Thoracic aorta (tissue), 2 donors: ENCODE data around the gene RASGEF1B. TPM values are rescaled to one million over a fixed set of nuclear protein-coding genes. Genes with fewer than 3 reads are reported as not detected.
"Not testable (repeated sequence)": the region's sequence is repeated elsewhere in the genome, so short reads cannot be mapped to it uniquely, and the experiment has no call there.

Experiments used
- ATAC-seq: fragments of 150-250 bp; one replicate; pipeline ENCODE4 v1.8.0; 2017; ENCODE audit warnings: low read depth; ENCODE audit not compliant: insufficient number of reproducible peaks, low FRiP score
- DNase-seq: peaks from one replicate; pipeline ENCODE4 v3.0.0-alpha.2; 2020; ENCODE audit warnings: low spot score
- H3K27ac ChIP-seq, 2 donors: fragments of 200-600 bp; sonication (generic); 1 replicate in 1 of 2; 2 replicates in 1 of 2; pipeline ENCODE4 v1.5.1; 2016; ENCODE audit warnings: mild to moderate bottlenecking in 2 of 2, moderate library complexity in 2 of 2
- H3K27me3 ChIP-seq: fragments of 200-600 bp; sonication (generic); replicated peaks from 2 replicates; pipeline ENCODE4 v1.6.0; 2016; ENCODE audit warnings: mild to moderate bottlenecking; ENCODE audit not compliant: insufficient read depth
- H3K36me3 ChIP-seq: fragments of 200-600 bp; sonication (generic); one replicate; pipeline ENCODE4 v1.5.1; 2016
- H3K4me1 ChIP-seq, 2 donors: fragments of 200-600 bp; sonication (generic); 1 replicate in 1 of 2; 2 replicates in 1 of 2; pipeline versions ENCODE4 v1.5.1 to v1.6.0; 2016; ENCODE audit warnings: low read depth in 2 of 2, mild to moderate bottlenecking in 1 of 2; ENCODE audit not compliant: control insufficient read depth in 1 of 2
- H3K4me3 ChIP-seq: fragments of 200-600 bp; sonication (generic); 2 replicates; pipeline ENCODE4 v1.5.1; 2016; ENCODE audit warnings: mild to moderate bottlenecking
- H3K9me3 ChIP-seq: fragments of 200-600 bp; sonication (generic); 2 replicates; pipeline ENCODE4 v1.5.1; 2016
- total RNA-seq, 2 donors: library from RNA; depleted of rRNA; stranded (reverse); fragments of >200 nt; gene quantifications; one replicate each; pipeline versions ENCODE4 v1.1.0 to v1.2.3, GENCODE V29; 2016
- TF ChIP-seq, protein P1 (sequence below): fragments of 200-600 bp; sonication (generic); IDR thresholded peaks from one replicate; pipeline ENCODE4 v1.5.1; 2019; ENCODE audit warnings: antibody characterized with exemption

Gene RASGEF1B
- total RNA-seq, 2 donors from 2014 or later = 24.4 to 42.0 TPM

DNA sequence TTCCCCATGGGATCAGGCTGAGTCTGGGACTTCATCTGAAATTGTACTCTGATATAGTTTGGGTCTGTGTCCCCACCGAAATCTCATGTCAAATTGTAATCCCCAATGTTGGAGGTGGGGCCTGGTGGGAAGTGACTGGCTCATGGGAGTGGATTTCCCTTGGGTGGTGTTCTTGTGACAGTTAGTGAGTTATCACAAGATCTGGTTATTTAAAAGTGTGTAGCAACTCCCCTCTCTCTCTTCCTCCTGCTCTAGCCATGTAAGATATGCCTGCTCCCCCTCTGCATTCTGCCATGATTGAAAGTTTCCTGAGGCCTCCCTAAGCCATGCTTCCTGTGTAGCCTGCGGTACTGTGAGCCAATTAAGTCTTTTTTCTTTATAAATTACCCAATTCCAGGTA is 61.0 kb downstream of the RASGEF1B start:
- TF ChIP-seq, protein P1, sequence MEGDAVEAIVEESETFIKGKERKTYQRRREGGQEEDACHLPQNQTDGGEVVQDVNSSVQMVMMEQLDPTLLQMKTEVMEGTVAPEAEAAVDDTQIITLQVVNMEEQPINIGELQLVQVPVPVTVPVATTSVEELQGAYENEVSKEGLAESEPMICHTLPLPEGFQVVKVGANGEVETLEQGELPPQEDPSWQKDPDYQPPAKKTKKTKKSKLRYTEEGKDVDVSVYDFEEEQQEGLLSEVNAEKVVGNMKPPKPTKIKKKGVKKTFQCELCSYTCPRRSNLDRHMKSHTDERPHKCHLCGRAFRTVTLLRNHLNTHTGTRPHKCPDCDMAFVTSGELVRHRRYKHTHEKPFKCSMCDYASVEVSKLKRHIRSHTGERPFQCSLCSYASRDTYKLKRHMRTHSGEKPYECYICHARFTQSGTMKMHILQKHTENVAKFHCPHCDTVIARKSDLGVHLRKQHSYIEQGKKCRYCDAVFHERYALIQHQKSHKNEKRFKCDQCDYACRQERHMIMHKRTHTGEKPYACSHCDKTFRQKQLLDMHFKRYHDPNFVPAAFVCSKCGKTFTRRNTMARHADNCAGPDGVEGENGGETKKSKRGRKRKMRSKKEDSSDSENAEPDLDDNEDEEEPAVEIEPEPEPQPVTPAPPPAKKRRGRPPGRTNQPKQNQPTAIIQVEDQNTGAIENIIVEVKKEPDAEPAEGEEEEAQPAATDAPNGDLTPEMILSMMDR = no peak
- no peak for ATAC-seq

DNA sequence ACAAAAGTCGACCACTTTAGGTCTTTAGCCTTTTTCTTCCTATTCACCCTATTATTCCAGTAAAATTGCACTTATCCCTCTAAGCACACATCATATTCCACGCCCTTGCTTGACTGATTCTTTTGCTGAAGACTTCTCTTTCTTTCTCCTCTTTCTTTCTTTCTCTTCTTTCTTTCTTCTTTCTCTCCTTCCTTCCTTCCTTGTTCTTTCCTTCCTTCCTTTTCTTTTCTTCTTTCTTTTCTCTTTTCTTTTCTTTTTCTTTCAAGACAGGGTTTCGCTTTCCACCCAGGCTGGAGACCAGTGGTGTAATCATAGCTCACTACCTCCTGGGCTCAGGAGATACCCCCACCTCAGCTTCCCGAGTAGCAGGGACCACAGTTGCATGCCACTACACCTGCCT is 61.9 kb downstream of the RASGEF1B start:
- Histone ChIP-seq H3K27me3 (no peaks in the 10 kb centered on the region), H3K4me3 (no peak overlapping the region), H3K9me3 (no peaks in the 10 kb centered on the region), H3K36me3 (no peaks in the 10 kb centered on the region), H3K4me1 (no peaks in the 10 kb centered on the region), H3K27ac (no peak overlapping the region)
- ATAC-seq = no peak
- TF ChIP-seq, protein P1 = no peak
- no peak for DNase-seq

More for the DNA sequence above, 61.0 kb downstream of the RASGEF1B start:
- H3K27me3 ChIP-seq = no peaks in the 10 kb centered on the region
- H3K9me3 ChIP-seq = no peaks in the 10 kb centered on the region
- no peaks in the 10 kb centered on the region for H3K36me3 ChIP-seq
- no peaks in the 10 kb centered on the region for H3K4me1 ChIP-seq
- DNase-seq = no peak
- no peak overlapping the region for H3K27ac ChIP-seq
- H3K4me3 ChIP-seq = no peak overlapping the region

DNA sequence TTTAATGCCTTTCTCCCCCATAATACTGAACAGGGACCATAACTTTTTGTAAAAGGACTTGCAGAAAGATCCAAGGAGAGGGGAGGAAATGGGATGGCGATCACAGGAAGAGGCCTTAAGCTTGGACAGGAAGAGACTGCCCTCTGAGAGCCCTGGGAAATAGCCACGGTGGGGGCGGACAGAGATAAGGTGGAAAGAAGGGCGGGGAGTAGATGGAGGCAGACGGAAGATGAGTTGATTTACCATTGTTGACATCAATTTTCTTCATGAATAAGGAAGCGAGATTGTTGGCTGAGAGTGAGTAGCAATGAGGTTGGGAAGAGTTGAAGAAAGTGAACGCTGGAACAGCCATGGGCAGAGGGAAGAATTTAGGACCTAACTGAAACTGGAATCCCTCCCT is 63.4 kb downstream of the RASGEF1B start:
- Histone ChIP-seq H3K9me3 (no peaks in the 10 kb centered on the region), H3K27me3 (no peaks in the 10 kb centered on the region)

DNA sequence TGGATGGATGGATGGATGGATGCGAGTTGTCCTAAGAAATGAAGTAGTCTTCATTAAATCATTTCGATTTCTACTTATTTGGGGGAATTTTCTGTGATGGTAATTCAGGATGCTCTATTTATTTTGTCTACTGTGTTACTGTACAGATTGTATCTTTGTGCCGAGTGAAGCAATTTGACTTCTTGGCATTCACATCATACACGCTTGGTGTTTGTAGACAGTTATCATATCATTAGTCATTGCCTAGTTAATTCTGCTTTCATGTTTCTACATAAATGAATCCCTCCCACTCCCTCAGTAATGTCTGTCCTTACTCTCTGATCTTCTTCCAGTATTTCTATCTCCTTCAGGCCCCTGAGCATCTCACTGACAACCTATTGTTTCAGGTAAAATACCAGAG is 64.0 kb downstream of the RASGEF1B start:
- no peaks in the 10 kb centered on the region for H3K27me3 ChIP-seq
- TF ChIP-seq, protein P1 = no peak

More for the DNA sequence above, 63.4 kb downstream of the RASGEF1B start:
- Histone ChIP-seq H3K27ac (no peak overlapping the region), H3K4me3 (no peak overlapping the region), H3K4me1 (no peaks in the 10 kb centered on the region), H3K36me3 (no peaks in the 10 kb centered on the region)
- ATAC-seq (no peak), DNase-seq (no peak)
- TF ChIP-seq, protein P1 = no peak

DNA sequence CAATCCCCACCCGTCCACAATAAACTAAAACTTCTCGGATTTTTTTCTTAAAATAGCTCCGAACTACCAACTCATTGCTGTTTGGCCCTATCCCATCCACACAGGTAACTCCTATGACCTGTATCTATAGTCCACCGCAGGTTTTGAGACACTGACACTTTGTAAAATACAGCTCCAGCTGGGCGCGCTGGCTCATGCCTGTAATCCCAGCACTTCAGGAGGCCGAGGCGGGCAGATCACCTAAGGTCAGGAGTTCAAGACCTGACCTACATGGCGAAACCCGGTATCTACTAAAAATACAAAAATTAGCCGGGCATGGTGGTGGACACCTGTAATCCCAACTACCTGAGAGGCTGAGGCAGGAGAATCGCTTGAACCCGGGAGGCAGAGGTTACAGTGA is 65.2 kb downstream of the RASGEF1B start:
- not testable (repeated sequence) for ATAC-seq, H3K36me3 ChIP-seq, H3K4me1 ChIP-seq, H3K4me3 ChIP-seq, DNase-seq, H3K9me3 ChIP-seq, H3K27ac ChIP-seq, H3K27me3 ChIP-seq

More for the DNA sequence above, 64.0 kb downstream of the RASGEF1B start:
- no peaks in the 10 kb centered on the region for H3K4me1 ChIP-seq
- DNase-seq (no peak), ATAC-seq (no peak)
- H3K36me3 ChIP-seq = no peaks in the 10 kb centered on the region
- no peak overlapping the region for H3K4me3 ChIP-seq
- no peaks in the 10 kb centered on the region for H3K9me3 ChIP-seq
- no peak overlapping the region for H3K27ac ChIP-seq

DNA sequence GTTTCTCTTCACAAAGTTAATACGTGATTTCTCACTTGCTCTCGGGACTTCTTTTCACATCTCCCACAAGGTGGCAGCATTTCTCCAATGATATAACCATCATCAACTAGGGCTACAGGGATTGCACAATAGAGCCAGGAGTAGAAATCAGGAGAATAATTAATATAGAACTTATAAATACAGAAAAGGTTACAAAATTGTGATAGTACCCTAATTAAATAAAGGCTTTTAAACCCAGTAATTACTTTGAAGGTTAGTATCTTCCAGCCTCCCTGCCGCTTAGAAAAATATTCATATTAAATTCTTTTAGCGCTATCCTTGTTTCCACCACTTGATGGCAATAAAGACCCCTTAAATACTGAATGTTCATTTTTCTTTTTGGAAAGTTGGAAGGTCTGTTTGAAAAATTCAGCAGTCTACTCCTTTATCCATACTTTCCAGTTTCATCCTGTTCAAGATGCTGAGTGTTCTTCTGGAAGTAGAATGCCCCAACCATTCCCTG is 65.8 kb downstream of the RASGEF1B start:
- peak overlapping the region; percentile 57 for H3K4me3 ChIP-seq
- no peaks in the 10 kb centered on the region for H3K36me3 ChIP-seq
- H3K9me3 ChIP-seq = no peaks in the 10 kb centered on the region
- peak; percentile 58 for ATAC-seq
- TF ChIP-seq, protein P1 = peak; percentile 66
- no peak overlapping the region for H3K27ac ChIP-seq
- no peaks in the 10 kb centered on the region for H3K27me3 ChIP-seq
- H3K4me1 ChIP-seq = no peaks in the 10 kb centered on the region
- no peak for DNase-seq
